Endothelial cell (in vitro differentiated cells): ENCODE results near the gene LARP1. TPM values are rescaled to one million over a fixed set of nuclear protein-coding genes. Genes with fewer than 3 reads are reported as not detected.

Experiments used
- DNase-seq: peaks from one replicate; pipeline ENCODE4 v3.0.0; 2021; ENCODE audit warnings: low spot score
- H3K27ac Mint-ChIP-seq: one replicate; pipeline ENCODE4 v1.8.0; 2021; ENCODE audit warnings: mixed read lengths, inconsistent platforms; ENCODE audit not compliant: unreplicated experiment
- H3K27me3 Mint-ChIP-seq: one replicate; pipeline ENCODE4 v1.8.0; 2021; ENCODE audit warnings: mild to moderate bottlenecking, moderate library complexity, mixed read lengths, inconsistent platforms; ENCODE audit not compliant: unreplicated experiment
- H3K36me3 Mint-ChIP-seq: one replicate; pipeline ENCODE4 v1.8.0; 2021; ENCODE audit warnings: mild to moderate bottlenecking, low read depth, mixed read lengths, inconsistent platforms; ENCODE audit not compliant: unreplicated experiment
- H3K4me1 Mint-ChIP-seq: one replicate; pipeline ENCODE4 v1.8.0; 2021; ENCODE audit warnings: mild to moderate bottlenecking, mixed read lengths, inconsistent platforms; ENCODE audit not compliant: unreplicated experiment
- H3K4me3 Mint-ChIP-seq: one replicate; pipeline ENCODE4 v1.8.0; 2021; ENCODE audit warnings: mild to moderate bottlenecking, mixed read lengths, inconsistent platforms; ENCODE audit not compliant: unreplicated experiment
- H3K9me3 Mint-ChIP-seq: one replicate; pipeline ENCODE4 v1.8.0; 2021; ENCODE audit warnings: mixed read lengths, inconsistent platforms; ENCODE audit not compliant: unreplicated experiment
- CTCF ChIP-seq: fragments of 200-600 bp; sonication (generic); IDR thresholded peaks from one replicate; pipeline ENCODE4 v1.5.0; 2021; ENCODE audit warnings: antibody characterized with exemption; ENCODE audit not compliant: unreplicated experiment
- total RNA-seq: library from RNA; stranded (reverse); fragmentation: NEBNext Ultra II Directional; extraction: Animal tissue kit (Norgen Biotek cat#: 25700); gene quantifications from one replicate; pipeline ENCODE4 v1.2.1, GENCODE V29; 2021; ENCODE audit not compliant: unreplicated experiment

Gene LARP1
- total RNA-seq, 1 donor from 2014 or later: 198 TPM

DNA sequence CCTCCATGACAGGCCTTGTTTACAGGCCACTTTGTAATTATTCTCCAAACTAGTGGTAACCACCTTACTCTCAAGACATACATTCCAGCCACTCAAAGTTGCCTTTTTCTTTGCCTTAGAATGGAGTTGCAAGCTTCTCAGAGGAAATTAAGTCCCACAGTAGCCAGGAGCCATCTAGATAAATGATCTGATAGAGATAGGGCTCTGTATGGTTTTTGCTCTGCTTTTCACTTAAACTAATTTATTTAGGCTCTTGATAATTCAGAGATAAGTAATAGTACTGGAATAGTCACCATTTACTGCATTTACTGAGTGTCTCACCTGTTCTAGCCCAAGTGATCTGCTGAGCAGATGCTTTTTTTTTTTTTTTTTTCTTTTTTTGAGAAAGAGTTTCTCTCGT is 7.5 kb downstream of the LARP1 start:
- Mint-ChIP-seq H3K4me3 (no peak overlapping the region), H3K4me1 (peaks cover 43% of the 10 kb centered on the region), H3K27ac (no peak overlapping the region), H3K9me3 (no peaks in the 10 kb centered on the region), H3K27me3 (peaks cover 5% of the 10 kb centered on the region), H3K36me3 (peaks cover 3% of the 10 kb centered on the region)
- no peak for TF ChIP-seq CTCF
- DNase-seq: no peak

GRCh38 chr5:154764967-154765366 is 9.8 kb downstream of the LARP1 start:
- DNase-seq: no peak
- H3K27ac Mint-ChIP-seq: peak overlapping the region; percentile 7
- H3K4me1 Mint-ChIP-seq: peaks cover 41% of the 10 kb centered on the region
- no peaks in the 10 kb centered on the region for H3K27me3 Mint-ChIP-seq
- no peaks in the 10 kb centered on the region for H3K9me3 Mint-ChIP-seq
- H3K36me3 Mint-ChIP-seq: peaks cover 3% of the 10 kb centered on the region
- no peak for TF ChIP-seq CTCF
- H3K4me3 Mint-ChIP-seq: no peak overlapping the region

DNA sequence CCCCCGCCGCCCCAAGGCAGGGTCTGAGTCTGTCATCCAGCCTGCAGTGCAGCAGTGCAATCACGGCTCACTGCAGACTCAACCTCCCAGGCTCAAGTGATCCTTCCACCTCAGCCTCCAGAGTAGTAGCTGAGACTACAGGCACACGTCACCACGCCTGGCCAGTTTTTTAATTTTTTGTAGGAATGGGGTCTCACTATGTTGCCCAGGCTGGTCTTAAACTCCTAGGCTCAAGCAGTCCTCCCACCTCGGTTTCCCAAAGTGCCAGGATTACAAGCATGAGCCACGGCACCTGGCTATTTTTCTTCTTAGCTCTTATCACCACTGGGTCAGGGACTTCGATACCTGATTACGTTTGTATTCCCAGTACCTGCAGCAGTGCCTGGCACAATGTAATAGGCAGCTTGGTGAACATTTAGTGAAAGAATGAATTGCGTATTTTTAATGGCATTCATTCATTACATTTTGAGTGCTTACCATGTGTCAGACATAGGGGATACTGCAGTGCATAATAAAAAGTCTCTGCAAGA is 10.3 kb downstream of the LARP1 start:
- no peaks in the 10 kb centered on the region for H3K27me3 Mint-ChIP-seq
- no peak for DNase-seq
- H3K36me3 Mint-ChIP-seq: peaks cover 3% of the 10 kb centered on the region
- no peak overlapping the region for H3K4me3 Mint-ChIP-seq
- H3K4me1 Mint-ChIP-seq: peaks cover 43% of the 10 kb centered on the region
- H3K27ac Mint-ChIP-seq: peak overlapping the region; percentile 14
- no peaks in the 10 kb centered on the region for H3K9me3 Mint-ChIP-seq
- TF ChIP-seq CTCF: no peak

GRCh38 chr5:154766558-154767281 is 11.5 kb downstream of the LARP1 start:
- Mint-ChIP-seq H3K9me3 (no peaks in the 10 kb centered on the region), H3K27ac (no peak overlapping the region), H3K4me3 (no peak overlapping the region), H3K27me3 (no peaks in the 10 kb centered on the region), H3K36me3 (peaks cover 3% of the 10 kb centered on the region), H3K4me1 (peaks cover 53% of the 10 kb centered on the region)
- no peak for TF ChIP-seq CTCF
- no peak for DNase-seq

DNA sequence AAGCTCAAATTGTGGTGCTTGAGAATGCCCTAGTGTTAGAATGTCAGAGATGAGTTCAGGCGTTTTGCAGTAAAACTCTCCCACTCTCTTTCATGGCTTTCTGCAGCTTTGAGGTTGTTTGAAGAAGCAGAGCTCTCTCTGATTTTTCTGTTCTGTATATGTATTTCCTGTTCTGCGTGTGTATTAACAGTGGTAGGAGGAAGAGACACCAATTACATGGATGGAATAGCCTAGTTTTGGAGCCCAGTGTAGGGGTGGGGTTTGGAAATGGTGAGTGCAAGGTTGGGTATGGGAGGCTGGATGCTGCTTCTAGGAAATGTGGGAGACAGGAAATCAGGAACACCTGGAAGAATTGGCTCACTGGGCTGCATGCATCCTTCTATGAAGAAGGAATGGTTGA is 12.4 kb downstream of the LARP1 start:
- DNase-seq: no peak
- no peak for TF ChIP-seq CTCF
- Mint-ChIP-seq H3K27me3 (no peaks in the 10 kb centered on the region), H3K36me3 (peaks cover 3% of the 10 kb centered on the region), H3K9me3 (no peaks in the 10 kb centered on the region), H3K27ac (peak overlapping the region; percentile 33), H3K4me3 (no peak overlapping the region), H3K4me1 (peaks cover 55% of the 10 kb centered on the region)
